ENCODE data around the gene TSTD2. TPM values are rescaled to one million over a fixed set of nuclear protein-coding genes. Genes with fewer than 3 reads are reported as not detected.
"Not testable (repeated sequence)": the region's sequence is repeated elsewhere in the genome, so short reads cannot be mapped to it uniquely, and the experiment has no call there.

TSTD2 gene
- total and polyA plus RNA-seq, 8 donors: 7.8 to 16.8 (median 10.0) TPM

GRCh38 chr9:97579914-97580313 lies 53.3 kb downstream of the TSTD2 start:
- FAIRE-seq (no peak), DNase-seq (no peak), ATAC-seq (no peak)
- 68% methylated on average over 2 of the region's 2 CpGs for WGBS, 2 donors
- Histone ChIP-seq H3K9me3 (no peaks in the 10 kb centered on the region), H3K27me3 (no peaks in the 10 kb centered on the region), H3K36me3 (no peaks in the 10 kb centered on the region), H3K4me1 (no peaks in the 10 kb centered on the region), H3K27ac (no peak overlapping the region), H3K4me3 (no peak overlapping the region)
- intact Hi-C loops (cut with DNase I): no loop called here
- no peak for TF ChIP-seq CTCF (IDR thresholded peaks at IDR 0.05)

- no peak for TF ChIP-seq CTCF (IDR thresholded peaks at IDR 0.05)
- H3K36me3 ChIP-seq: no peaks in the 10 kb centered on the region
- no peaks in the 10 kb centered on the region for H3K4me1 ChIP-seq
- ATAC-seq (no peak), DNase-seq (peak in 1 of 6 donors; percentile 24), FAIRE-seq (no peak)
- H3K27ac ChIP-seq: no peak overlapping the region
- intact Hi-C loops (cut with DNase I): no loop called here
- H3K4me3 ChIP-seq: no peak overlapping the region
- H3K9me3 ChIP-seq: no peaks in the 10 kb centered on the region
- WGBS, 2 donors: 81 to 82% methylated on average over 5 of the region's 5 CpGs
- no peaks in the 10 kb centered on the region for H3K27me3 ChIP-seq
Observed at GRCh38 chr9:97578846-97579245, 54.3 kb downstream of the TSTD2 start.

GRCh38 chr9:97577051-97577450 lies 56.1 kb downstream of the TSTD2 start:
- Histone ChIP-seq H3K4me3 (no peak overlapping the region), H3K36me3 (no peaks in the 10 kb centered on the region), H3K27ac (no peak overlapping the region), H3K4me1 (no peaks in the 10 kb centered on the region), H3K9me3 (no peaks in the 10 kb centered on the region), H3K27me3 (no peaks in the 10 kb centered on the region)
- WGBS, 2 donors: 76 to 89% methylated on average over 5 of the region's 5 CpGs
- FAIRE-seq (no peak), ATAC-seq (peak in 1 of 4 donors; percentile 28), DNase-seq (peak in 1 of 6 donors; percentile 21)
- TF ChIP-seq CTCF (IDR thresholded peaks at IDR 0.05): no peak
- intact Hi-C loops (cut with DNase I): no loop called here

GRCh38 chr9:97575673-97576200 lies 57.4 kb downstream of the TSTD2 start:
- Histone ChIP-seq H3K36me3 (no peaks in the 10 kb centered on the region), H3K4me1 (no peaks in the 10 kb centered on the region), H3K27me3 (no peaks in the 10 kb centered on the region), H3K9me3 (no peaks in the 10 kb centered on the region), H3K27ac (no peak overlapping the region), H3K4me3 (no peak overlapping the region)
- DNase-seq (no peak), ATAC-seq (no peak), FAIRE-seq (no peak)
- TF ChIP-seq CTCF (IDR thresholded peaks at IDR 0.05): no peak
- intact Hi-C loops (cut with DNase I): no loop called here
- 90 to 91% methylated on average over 11 of the region's 11 CpGs for whole genome bisulfite sequencing, 2 donors

GRCh38 chr9:97574921-97575672 lies 58.1 kb downstream of the TSTD2 start:
- H3K36me3 ChIP-seq; ATAC-seq; H3K4me1 ChIP-seq; H3K27me3 ChIP-seq; H3K27ac ChIP-seq; H3K9me3 ChIP-seq; H3K4me3 ChIP-seq; FAIRE-seq; intact Hi-C loops (cut with DNase I): not testable (repeated sequence)
- WGBS, 2 donors: 90% methylated on average over 21 of the region's 21 CpGs
- peak in 1 of 6 donors; percentile 2 for DNase-seq

- FAIRE-seq; H3K4me3 ChIP-seq; H3K27ac ChIP-seq; H3K36me3 ChIP-seq; H3K4me1 ChIP-seq; intact Hi-C loops (cut with DNase I); H3K27me3 ChIP-seq; ATAC-seq; H3K9me3 ChIP-seq: not testable (repeated sequence)
- WGBS, 2 donors: 95% methylated on average over 41 to 47 of the region's 47 CpGs
- peak in 1 of 6 donors; percentile 6 for DNase-seq
Observed at GRCh38 chr9:97574101-97574571, 59.0 kb downstream of the TSTD2 start.
